HepG2 (cell line): ENCODE measurements around the gene KANK3. TPM values are rescaled to one million over a fixed set of nuclear protein-coding genes. Genes with fewer than 3 reads are reported as not detected.

Source experiments
- AGO1 ChIP-seq: fragments of 200-400 bp; formaldehyde crosslinking; IDR thresholded peaks from 2 replicates; pipeline ENCODE4 v1.6.1; 2017; ENCODE audit warnings: mild to moderate bottlenecking, low read depth, low read length, moderate library complexity; ENCODE audit not compliant: poor library complexity, severe bottlenecking
- ATF7-NPFF ChIP-seq: sonication (generic); formaldehyde crosslinking; IDR thresholded peaks from 2 replicates; pipeline ENCODE4 v1.8.1; 2023; ENCODE audit warnings: mild to moderate bottlenecking, low read depth, missing genetic modification reagents, moderate library complexity
- ATM ChIP-seq: fragments of 450-650 bp; IDR thresholded peaks from 2 replicates; pipeline ENCODE4 v1.7.1; 2017; ENCODE audit warnings: mild to moderate bottlenecking, borderline replicate concordance
- IRF2 ChIP-seq: IDR thresholded peaks from 2 replicates; pipeline ENCODE4 v1.6.1; 2018; ENCODE audit warnings: missing genetic modification reagents, missing compliant biosample characterization
- KIAA2018 ChIP-seq: sonication (generic); formaldehyde crosslinking; IDR thresholded peaks from 2 replicates; pipeline ENCODE4 v1.5.0; 2020; ENCODE audit warnings: mild to moderate bottlenecking, missing genetic modification reagents, borderline replicate concordance
- LBX2 ChIP-seq: sonication (generic); formaldehyde crosslinking; IDR thresholded peaks from 2 replicates; pipeline ENCODE4 v1.5.0; 2020; ENCODE audit warnings: missing genetic modification reagents, mild to moderate bottlenecking, borderline replicate concordance
- NFE2 ChIP-seq: sonication (generic); formaldehyde crosslinking; IDR thresholded peaks from 2 replicates; pipeline ENCODE4 v1.4.0; 2020; ENCODE audit warnings: missing genetic modification reagents
- NFRKB ChIP-seq: fragments of 450-650 bp; IDR thresholded peaks from 2 replicates; pipeline ENCODE4 v1.6.1; 2017
- NONO ChIP-seq, 2 experiments: fragments of 450-650 bp in 1 of 2; sonication (generic) in 1 of 2; formaldehyde crosslinking in 1 of 2; IDR thresholded peaks in 1 of 2; conservative IDR thresholded peaks in 1 of 2; 2 replicates each; pipeline versions ENCODE4 v1.6.1 to v1.8.0; 2017 to 2022; ENCODE audit warnings: mild to moderate bottlenecking in 1 of 2, missing genetic modification reagents in 1 of 2, moderate library complexity in 1 of 2
- NR2C2 ChIP-seq: sonication (generic); formaldehyde crosslinking; IDR thresholded peaks from 2 replicates; pipeline ENCODE4 v1.4.0; 2020; ENCODE audit warnings: missing genetic modification reagents, mild to moderate bottlenecking, moderate library complexity, borderline replicate concordance
- PHB2 ChIP-seq: fragments of 450-650 bp; IDR thresholded peaks from 2 replicates; pipeline ENCODE4 v1.6.1; 2018; ENCODE audit not compliant: partially characterized antibody
- SOX6 ChIP-seq, 2 experiments: fragments of 450-650 bp in 1 of 2; sonication (generic) in 1 of 2; formaldehyde crosslinking in 1 of 2; IDR thresholded peaks; 2 replicates each; pipeline versions ENCODE4 v1.4.0 to v1.6.1; 2017 to 2020; ENCODE audit warnings: antibody characterized with exemption in 1 of 2, mild to moderate bottlenecking in 1 of 2, missing genetic modification reagents in 1 of 2
- TBL1XR1 ChIP-seq: fragments of 150-350 bp; IDR thresholded peaks from 2 replicates; pipeline ENCODE4 v1.6.1; 2014; ENCODE audit warnings: borderline replicate concordance, low read length; ENCODE audit not compliant: partially characterized antibody
- TCF7 ChIP-seq: sonication (generic); IDR thresholded peaks from 2 replicates; pipeline ENCODE4 v1.6.1; 2016; ENCODE audit warnings: antibody characterized with exemption, low read depth
- TOPORS ChIP-seq: sonication (generic); formaldehyde crosslinking; IDR thresholded peaks from 2 replicates; pipeline ENCODE4 v1.8.0; 2023; ENCODE audit warnings: mild to moderate bottlenecking, missing genetic modification reagents
- ZC3H4 ChIP-seq: sonication (generic); formaldehyde crosslinking; IDR thresholded peaks from 2 replicates; pipeline ENCODE4 v1.4.0; 2020; ENCODE audit warnings: missing genetic modification reagents, borderline replicate concordance
- ZEB1 ChIP-seq: IDR thresholded peaks from 2 replicates; pipeline ENCODE4 v1.6.1; 2012; ENCODE audit warnings: mild to moderate bottlenecking, low read depth, inconsistent platforms; ENCODE audit not compliant: insufficient replicate concordance
- ZNF362 ChIP-seq: sonication (generic); formaldehyde crosslinking; IDR thresholded peaks from 2 replicates; pipeline ENCODE4 v1.4.0; 2020; ENCODE audit warnings: missing genetic modification reagents, mild to moderate bottlenecking, borderline replicate concordance
- ZNF441 ChIP-seq: sonication (generic); formaldehyde crosslinking; IDR thresholded peaks from 2 replicates; pipeline ENCODE4 v1.7.0; 2021; ENCODE audit warnings: missing genetic modification reagents, borderline replicate concordance
- ZNF619 ChIP-seq: sonication (generic); formaldehyde crosslinking; IDR thresholded peaks from 2 replicates; pipeline ENCODE4 v1.4.0; 2020; ENCODE audit warnings: mild to moderate bottlenecking, missing genetic modification reagents
- polyA plus RNA-seq, 8 experiments: library from polyadenylated mRNA; depleted of rRNA in 3 of 8; stranded (reverse) in 7 of 8; unstranded in 1 of 8; fragments of >200 nt; fragmentation: Illumina TruSeq in 4 of 8; extraction: Trizol in 4 of 8; gene quantifications; 2 replicates each; pipeline versions ENCODE4 v1.2.1 to v1.2.3, GENCODE V29; 2011 to 2016; ENCODE audit warnings: low read depth in 4 of 8, missing spikeins in 1 of 8, mixed read lengths in 1 of 8; ENCODE audit not compliant: insufficient read depth in 1 of 8
- total RNA-seq, 5 experiments: library from RNA; depleted of rRNA; stranded (reverse); fragments of >200 nt; fragmentation: Illumina TruSeq; extraction: Trizol; gene quantifications; 2 replicates each; pipeline ENCODE4 v1.2.3, GENCODE V29; 2016; ENCODE audit warnings: low read depth in 1 of 5

Gene KANK3
- total and polyA plus RNA-seq, 2 of the 13 experiments (the other 11 are each of a cell fraction or from before 2014, with no cell fraction given) = 0.15 to 0.20 TPM

GRCh38 chr19:8355631-8356402 lies 12.8 kb upstream of the KANK3 start (continued):
- TF ChIP-seq ZNF441 (CRISPR knock-in tag) (no peak), TOPORS (CRISPR knock-in tag) (no peak), AGO1 (no peak), KIAA2018 (CRISPR knock-in tag) (no peak), SOX6 (IDR thresholded peaks at IDR 0.05) (no peak), SOX6 (CRISPR knock-in tag; IDR thresholded peaks at IDR 0.05) (peak; percentile 69), ATF7-NPFF (CRISPR knock-in tag) (no peak), TCF7 (no peak; the same call in 1 of the 2 replicates), ZC3H4 (CRISPR knock-in tag) (no peak), NONO (IDR thresholded peaks at IDR 0.05) (no peak), NONO (CRISPR knock-in tag; conservative IDR thresholded peaks at IDR 0.05) (no peak), TBL1XR1 (no peak), ZEB1 (no peak), ZNF619 (no peak), NR2C2 (CRISPR knock-in tag) (peak; percentile 64; the same call in 1 of the 2 replicates), PHB2 (no peak), NFE2 (no peak), ZNF362 (CRISPR knock-in tag) (peak; percentile 32; the same call in 1 of the 2 replicates), ATM (no peak), LBX2 (CRISPR knock-in tag) (no peak), IRF2 (CRISPR knock-in tag) (peak; percentile 63; the same call in 1 of the 2 replicates), NFRKB (no peak)
